Activated T-cell treated with anti-CD3 and anti-CD28 coated beads for 4 hours (primary cell): ENCODE data around the gene NFKBIB.
"Not testable (repeated sequence)": the region's sequence is repeated elsewhere in the genome, so short reads cannot be mapped to it uniquely, and the experiment has no call there.

ENCODE experiments used
- DNase-seq: peaks from one replicate; pipeline ENCODE4 v3.0.0-alpha.2; 2020

NFKBIB gene

DNA sequence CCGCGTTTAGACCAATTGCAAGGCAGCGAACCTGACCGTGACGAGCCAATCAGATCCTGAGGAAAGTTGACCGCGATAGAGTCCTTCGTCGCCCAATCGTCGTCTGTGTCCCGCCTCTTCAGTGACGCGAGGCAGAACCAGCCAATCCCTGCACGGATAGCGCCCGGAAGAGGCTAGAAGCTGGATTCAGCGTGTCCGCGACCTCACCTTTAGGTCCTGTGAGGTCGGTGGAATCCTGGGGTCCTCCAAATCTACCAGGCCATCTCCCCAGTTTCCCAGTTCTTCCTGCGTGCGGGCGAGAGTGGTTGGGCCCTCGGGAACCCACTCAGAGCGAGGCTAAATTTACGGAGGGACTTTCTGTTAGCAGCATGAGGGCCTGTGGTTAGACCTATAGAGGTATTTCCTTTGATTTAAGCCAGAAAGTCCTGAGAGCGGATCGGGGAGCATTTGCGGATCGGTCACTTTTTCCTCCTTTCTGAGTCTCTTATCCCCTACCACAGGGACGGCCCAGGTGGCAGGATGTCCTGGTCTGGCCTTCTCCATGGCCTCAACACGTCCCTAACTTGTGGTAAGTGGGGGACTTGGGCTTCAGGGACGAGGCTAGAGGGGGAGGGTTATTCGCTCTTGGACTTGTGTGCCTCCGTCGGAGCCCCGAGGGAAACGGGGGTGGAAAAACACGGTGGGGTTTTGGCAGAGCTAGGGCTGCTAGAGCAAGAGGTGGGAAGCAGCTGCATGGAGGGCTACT is 31.2 kb downstream of the NFKBIB start, which contains the start of gene MRPS12:
MRPS12 (plus strand) TSS at position 169 of the 745 bp plus-strand sequence; CDS start at position 520, 351 bp downstream.
- DNase-seq, result peak; percentile 97

DNA sequence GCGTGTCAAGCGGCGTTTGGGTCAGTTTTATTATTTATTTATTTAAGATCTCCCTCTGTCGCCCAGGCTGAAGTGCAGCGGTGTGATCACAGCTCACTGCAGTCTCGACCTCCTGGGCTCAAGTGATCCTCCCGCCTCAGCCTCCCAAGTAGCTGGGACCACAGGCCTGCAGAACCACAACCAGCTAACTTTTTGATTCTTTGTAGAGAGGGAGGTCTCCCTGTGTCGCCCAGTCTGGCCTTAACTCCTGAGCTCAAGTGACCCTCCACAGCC is 31.7 kb downstream of the NFKBIB start:
- no peak for DNase-seq

DNA sequence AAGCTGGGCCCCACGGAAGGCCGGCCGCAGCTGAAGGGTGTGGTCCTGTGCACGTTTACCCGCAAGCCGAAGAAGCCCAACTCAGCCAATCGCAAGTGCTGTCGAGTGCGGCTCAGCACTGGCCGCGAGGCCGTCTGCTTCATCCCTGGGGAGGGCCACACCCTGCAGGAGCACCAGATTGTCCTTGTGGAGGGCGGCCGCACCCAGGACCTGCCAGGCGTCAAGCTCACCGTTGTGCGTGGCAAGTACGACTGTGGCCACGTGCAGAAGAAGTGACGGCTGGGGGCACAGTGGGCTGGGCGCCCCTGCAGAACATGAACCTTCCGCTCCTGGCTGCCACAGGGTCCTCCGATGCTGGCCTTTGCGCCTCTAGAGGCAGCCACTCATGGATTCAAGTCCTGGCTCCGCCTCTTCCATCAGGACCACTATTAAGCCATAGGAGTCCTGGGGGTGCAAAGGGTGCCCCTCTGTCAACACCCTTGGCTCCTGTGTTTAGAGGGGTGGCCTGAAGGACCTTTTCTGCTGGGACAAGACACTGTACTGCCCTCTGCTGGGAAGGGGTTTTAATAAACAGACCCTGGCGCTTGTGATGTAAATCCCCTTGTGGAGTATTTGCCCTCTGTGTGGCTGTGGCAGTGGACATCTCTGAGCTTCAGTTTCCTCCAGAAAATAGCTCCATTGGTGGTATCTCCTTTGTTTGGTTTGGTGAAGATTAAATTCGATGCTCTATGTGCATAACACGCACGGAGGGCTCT is 32.8 kb downstream of the NFKBIB start:
- DNase-seq, result peak; percentile 19

GRCh38 chr19:38933544-38933943 is 33.8 kb downstream of the NFKBIB start:
- no peak for DNase-seq

- no peak for DNase-seq
Measured at GRCh38 chr19:38939957-38940356, 40.2 kb downstream of the NFKBIB start.

DNA sequence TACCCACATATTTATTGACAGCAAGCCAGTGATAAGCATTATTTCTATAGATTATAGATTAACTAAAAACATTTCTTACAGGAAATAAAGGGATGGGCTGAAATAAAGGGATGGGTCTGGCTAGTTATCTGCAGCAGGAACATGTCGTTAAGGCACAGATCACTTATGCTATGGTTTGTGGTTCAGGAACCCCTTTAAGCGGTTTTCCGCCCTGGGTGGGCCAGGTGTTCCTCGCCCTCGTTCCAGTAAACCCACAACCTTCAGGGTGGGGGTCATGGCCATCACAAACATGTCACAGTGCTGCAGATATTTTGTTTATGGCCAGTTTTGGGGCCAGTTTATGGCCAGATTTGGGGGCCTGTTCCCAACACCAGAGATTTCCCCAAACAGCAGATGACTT is 41.7 kb downstream of the NFKBIB start:
- DNase-seq, result not testable (repeated sequence)

DNA sequence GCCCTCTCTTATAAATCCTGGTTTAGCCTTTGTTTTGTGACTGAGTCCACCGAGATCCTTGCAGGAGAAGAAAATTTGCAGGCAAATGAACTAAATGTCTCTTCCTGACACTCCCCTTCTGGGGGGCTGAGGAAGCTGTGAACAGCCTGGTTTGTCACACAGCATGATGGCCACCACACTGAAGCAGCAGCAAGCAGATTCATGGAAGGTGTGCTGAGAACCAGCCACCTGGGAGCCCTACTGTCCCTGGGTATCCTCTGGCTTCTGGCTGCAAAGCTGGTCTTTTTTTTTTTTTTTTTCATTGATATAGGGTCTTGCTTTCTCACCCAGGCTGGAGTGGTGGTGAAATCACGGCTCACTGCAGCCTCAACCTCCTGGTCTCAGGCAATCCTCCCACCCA is 42.2 kb downstream of the NFKBIB start:
- no peak for DNase-seq

DNA sequence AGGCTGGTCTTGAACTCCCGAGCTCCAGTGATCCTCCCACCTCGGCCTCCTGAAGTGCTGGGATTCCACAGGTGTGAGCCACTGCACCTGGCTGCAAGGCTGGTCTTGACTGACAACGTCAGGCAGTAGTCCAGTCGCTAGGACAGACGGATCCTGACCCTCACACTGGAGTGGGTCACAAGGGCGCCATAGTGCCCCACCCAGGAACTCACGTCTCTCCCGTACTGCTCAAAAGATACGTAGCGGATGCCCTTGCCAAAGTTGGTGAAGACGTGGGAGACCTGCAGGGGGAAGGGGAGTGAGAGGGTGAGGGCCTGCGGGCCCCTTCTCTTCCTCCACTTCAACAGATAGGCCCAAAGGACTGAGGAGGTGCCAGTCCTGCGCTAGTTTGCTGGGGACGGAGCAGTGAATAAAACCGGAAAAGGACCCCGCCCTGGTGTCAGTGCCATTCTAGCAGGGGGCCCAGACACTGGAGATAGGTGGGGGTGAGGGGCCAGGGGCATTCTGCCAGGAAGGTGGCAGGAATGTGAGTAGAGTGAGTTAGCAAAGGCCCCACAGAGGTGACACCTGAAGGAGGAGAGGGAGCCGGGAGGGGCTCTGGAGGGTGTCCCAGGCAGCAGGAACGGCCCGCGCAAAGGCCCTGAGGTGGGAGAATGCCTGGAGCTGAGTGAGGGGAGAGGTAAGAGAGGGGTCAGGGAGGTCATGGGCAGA is 42.9 kb downstream of the NFKBIB start:
- DNase-seq, result no peak

GRCh38 chr19:38944981-38945506 is 45.3 kb downstream of the NFKBIB start:
- DNase-seq, result no peak

DNA sequence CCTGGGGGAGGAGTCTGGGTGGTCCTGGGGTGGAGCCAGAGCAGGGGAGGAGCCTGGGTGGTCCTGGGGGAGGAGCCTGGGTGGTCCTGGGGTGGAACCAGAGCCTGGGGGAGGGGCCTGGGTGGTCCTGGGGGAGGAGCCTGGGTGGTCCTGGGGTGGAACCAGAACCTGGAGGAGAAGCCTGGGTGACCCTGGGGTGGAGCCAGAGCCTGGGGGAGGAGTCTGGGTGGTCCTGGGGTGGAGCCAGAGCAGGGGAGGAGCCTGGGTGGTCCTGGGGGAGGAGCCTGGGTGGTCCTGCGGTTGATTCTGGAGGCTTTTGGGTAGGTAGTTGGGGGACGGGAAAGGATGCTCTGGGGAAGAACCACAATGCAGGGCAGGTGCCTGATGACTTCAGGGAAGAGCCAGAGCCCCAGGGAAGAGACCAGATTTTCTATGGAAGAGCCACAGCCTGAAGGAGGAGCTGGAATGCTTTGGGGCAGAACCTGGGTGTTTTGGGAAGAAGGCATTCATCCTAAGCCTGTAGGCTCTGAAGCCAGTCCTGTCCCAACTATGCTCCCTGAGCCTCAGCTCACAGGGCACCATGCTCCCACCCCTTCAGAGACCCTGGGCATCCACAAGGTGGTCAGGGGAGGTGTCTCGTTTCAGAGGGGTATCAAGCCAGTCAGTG is 45.9 kb downstream of the NFKBIB start:
- no peak for DNase-seq

GRCh38 chr19:38946229-38947010 is 46.7 kb downstream of the NFKBIB start:
- no peak for DNase-seq

GRCh38 chr19:38949580-38950367 is 50.0 kb downstream of the NFKBIB start:
- peak; percentile 83 for DNase-seq

- DNase-seq, result no peak
Measured at GRCh38 chr19:38951187-38951586, 51.4 kb downstream of the NFKBIB start.

- no peak for DNase-seq
Measured at GRCh38 chr19:38952395-38953165, 52.8 kb downstream of the NFKBIB start.

DNA sequence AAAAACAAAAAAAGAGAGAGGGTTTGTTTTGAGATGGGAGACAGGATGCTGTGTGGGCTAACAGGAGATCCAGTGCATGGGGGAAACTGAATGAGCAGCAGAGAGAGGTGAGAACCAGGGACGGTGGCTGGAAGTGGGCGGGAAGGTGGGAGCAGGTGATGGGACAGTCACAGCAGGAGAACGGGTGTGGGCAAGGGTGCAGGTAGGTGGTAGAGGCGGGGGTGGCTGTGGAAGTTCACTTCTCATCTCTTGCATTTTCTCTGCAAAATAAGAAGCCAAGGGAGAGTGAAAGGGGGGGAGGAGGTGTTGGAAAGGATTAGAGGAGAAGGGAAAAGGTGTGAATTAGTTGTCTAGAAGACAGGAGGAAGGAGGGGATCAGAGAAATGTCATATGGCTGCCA is 53.9 kb downstream of the NFKBIB start:
- no peak for DNase-seq

- no peak for DNase-seq
Measured at GRCh38 chr19:38956264-38956663, 56.5 kb downstream of the NFKBIB start.

DNA sequence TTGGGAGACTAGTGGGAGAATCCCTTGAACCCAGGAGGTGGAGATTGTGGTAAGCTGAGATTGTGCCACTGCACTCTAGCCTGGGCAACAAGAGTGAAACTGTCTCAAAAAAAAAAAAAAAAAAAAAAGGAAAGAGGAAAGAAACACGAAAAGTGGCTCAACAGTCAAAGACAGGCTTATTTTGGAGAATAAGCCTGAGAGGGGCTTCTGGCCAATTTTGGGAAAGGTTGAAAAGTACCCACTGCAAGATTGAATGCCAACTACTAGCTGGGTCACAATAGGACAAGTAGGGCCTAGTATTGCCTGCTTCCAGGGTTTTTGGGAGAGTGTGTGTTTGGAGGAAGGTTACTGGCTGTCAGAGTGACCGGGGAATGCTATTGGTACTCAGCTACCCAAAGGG is 58.5 kb downstream of the NFKBIB start:
- DNase-seq, result no peak
